ENCODE results near the gene SLPI. TPM values are rescaled to one million over a fixed set of nuclear protein-coding genes. Genes with fewer than 3 reads are reported as not detected.

The SLPI gene
- total RNA-seq, 6 donors from 2014 or later, result 1,039 to 7,285 (median 2,025) TPM

DNA sequence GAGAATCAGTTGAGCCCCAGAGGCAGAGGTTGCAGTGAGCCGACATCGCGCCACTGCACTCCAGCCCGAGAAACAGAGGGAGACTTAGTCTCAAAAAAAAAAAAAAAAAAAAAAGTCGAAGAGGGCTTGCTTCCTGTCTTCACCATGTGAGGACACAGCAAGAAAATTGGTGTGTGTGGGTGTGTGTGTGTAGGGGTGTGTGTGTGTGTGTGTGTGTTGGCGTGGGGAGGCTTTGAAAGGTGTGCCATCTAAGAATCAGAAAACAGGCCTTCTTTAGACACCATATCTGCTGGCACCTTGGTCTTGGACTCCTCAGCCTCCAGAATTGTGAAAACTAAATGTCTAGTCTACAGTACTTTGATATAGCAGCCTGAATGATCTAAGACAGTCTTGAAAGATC, 45.4 kb upstream of the SLPI start:
- DNase-seq (no peak), ATAC-seq (ENCODE audit: low FRiP score in 2 of 2) (no peak)
- Histone ChIP-seq H3K36me3 (no peaks in the 10 kb centered on the region), H3K27me3 (no peaks in the 10 kb centered on the region), H3K9me3 (no peaks in the 10 kb centered on the region), H3K4me3 (no peak overlapping the region), H3K4me1 (no peaks in the 10 kb centered on the region), H3K27ac (no peak overlapping the region)
- 90 to 93% methylated on average over 6 of the region's 6 CpGs for WGBS, 2 donors
- TF ChIP-seq POLR2AphosphoS5 (IDR thresholded peaks at IDR 0.05) (no peak), CTCF (IDR thresholded peaks at IDR 0.05) (no peak), EP300 (IDR thresholded peaks at IDR 0.05) (no peak), POLR2A (IDR thresholded peaks at IDR 0.05) (no peak)

GRCh38 chr20:45297786-45298497, 43.6 kb upstream of the SLPI start:
- 91 to 93% methylated on average over 45 to 52 of the region's 52 CpGs for WGBS, 2 donors
- DNase-seq, result peak in 1 of 2 donors; percentile 77
- H3K27me3 ChIP-seq, result no peaks in the 10 kb centered on the region

GRCh38 chr20:45294659-45295058, 40.3 kb upstream of the SLPI start:
- no peak overlapping the region for H3K27ac ChIP-seq
- H3K27me3 ChIP-seq, result no peaks in the 10 kb centered on the region
- H3K9me3 ChIP-seq, result no peaks in the 10 kb centered on the region
- peaks cover 16 to 25% (median 19%) of the 10 kb centered on the region in 4 donors for H3K4me1 ChIP-seq
- H3K36me3 ChIP-seq, result no peaks in the 10 kb centered on the region
- no peak overlapping the region for H3K4me3 ChIP-seq
- DNase-seq (no peak), ATAC-seq (ENCODE audit: low FRiP score in 2 of 2) (no peak)
- TF ChIP-seq CTCF (IDR thresholded peaks at IDR 0.05), result no peak
- no peak for TF ChIP-seq POLR2A (IDR thresholded peaks at IDR 0.05)
- TF ChIP-seq POLR2AphosphoS5 (IDR thresholded peaks at IDR 0.05), result no peak
- WGBS, 2 donors, result 80 to 100% methylated on average over 1 of the region's 1 CpG

More at GRCh38 chr20:45297786-45298497, 43.6 kb upstream of the SLPI start:
- no peak for TF ChIP-seq EP300 (IDR thresholded peaks at IDR 0.05)
- no peak for TF ChIP-seq CTCF (IDR thresholded peaks at IDR 0.05)
- no peak for TF ChIP-seq POLR2AphosphoS5 (IDR thresholded peaks at IDR 0.05)
- no peak for TF ChIP-seq POLR2A (IDR thresholded peaks at IDR 0.05)
- Histone ChIP-seq H3K4me1 (peaks cover 6 to 10% (median 6%) of the 10 kb centered on the region in 4 donors), H3K9me3 (no peaks in the 10 kb centered on the region), H3K4me3 (no peak overlapping the region), H3K27ac (no peak overlapping the region), H3K36me3 (no peaks in the 10 kb centered on the region)
- ATAC-seq (ENCODE audit: low FRiP score in 2 of 2), result no peak

GRCh38 chr20:45294003-45294368, 39.6 kb upstream of the SLPI start:
- Histone ChIP-seq H3K4me1 (peaks cover 16 to 25% (median 19%) of the 10 kb centered on the region in 4 donors), H3K36me3 (no peaks in the 10 kb centered on the region), H3K27me3 (no peaks in the 10 kb centered on the region), H3K4me3 (peak overlapping the region in 3 of 4 donors; percentile 43 to 60 (median 58)), H3K9me3 (no peaks in the 10 kb centered on the region), H3K27ac (peak overlapping the region in 2 of 4 donors; percentile 31 to 72)
- no peak for ATAC-seq (ENCODE audit: low FRiP score in 2 of 2)
- no peak for DNase-seq
- TF ChIP-seq POLR2A (IDR thresholded peaks at IDR 0.05), result no peak
- no peak for TF ChIP-seq CTCF (IDR thresholded peaks at IDR 0.05)
- TF ChIP-seq EP300 (IDR thresholded peaks at IDR 0.05), result no peak
- TF ChIP-seq POLR2AphosphoS5 (IDR thresholded peaks at IDR 0.05), result no peak
- WGBS, 2 donors, result 54 to 56% methylated on average over 5 of the region's 5 CpGs
